Loucy (cell line): ENCODE measurements around the gene VSIG1.

ENCODE experiments used
- H2AFZ ChIP-seq: fragments of 200-600 bp; sonication (generic); 2 replicates; pipeline ENCODE4 v1.6.0; 2016; ENCODE audit warnings: antibody characterized with exemption, mild to moderate bottlenecking, low read length, moderate library complexity
- H3F3A ChIP-seq: fragments of 200-600 bp; 2 replicates; pipeline ENCODE4 v1.6.0; 2016; ENCODE audit warnings: antibody characterized with exemption, low read depth, mild to moderate bottlenecking
- H3K27me3 ChIP-seq: fragments of 200-600 bp; sonication (generic); 2 replicates; pipeline ENCODE4 v1.6.1; 2014; ENCODE audit warnings: low read length, mild to moderate bottlenecking; ENCODE audit not compliant: insufficient read depth, poor library complexity, severe bottlenecking
- H3K36me3 ChIP-seq: fragments of 200-600 bp; sonication (generic); 2 replicates; pipeline ENCODE4 v1.6.1; 2016; ENCODE audit warnings: low read length; ENCODE audit not compliant: insufficient read depth
- H3K4me1 ChIP-seq: fragments of 200-600 bp; sonication (generic); 2 replicates; pipeline ENCODE4 v1.5.1; 2014; ENCODE audit warnings: low read length, mild to moderate bottlenecking; ENCODE audit not compliant: insufficient read depth, poor library complexity, severe bottlenecking
- H3K4me2 ChIP-seq: fragments of 200-600 bp; sonication (generic); 2 replicates; pipeline ENCODE4 v1.6.0; 2014; ENCODE audit warnings: antibody characterized with exemption, low read length, low read depth, mild to moderate bottlenecking; ENCODE audit not compliant: poor library complexity, severe bottlenecking
- H3K4me3 ChIP-seq: fragments of 200-600 bp; sonication (generic); 2 replicates; pipeline ENCODE4 v1.5.1; 2014; ENCODE audit warnings: low read length, mild to moderate bottlenecking, mixed read lengths; ENCODE audit not compliant: poor library complexity, severe bottlenecking
- H3K79me2 ChIP-seq: fragments of 200-600 bp; sonication (generic); 2 replicates; pipeline ENCODE4 v1.6.1; 2014; ENCODE audit warnings: low read length; ENCODE audit not compliant: insufficient read depth
- H3K9ac ChIP-seq: fragments of 200-600 bp; sonication (generic); 2 replicates; pipeline ENCODE4 v1.6.0; 2014; ENCODE audit warnings: mild to moderate bottlenecking, low read depth, low read length, moderate library complexity; ENCODE audit not compliant: poor library complexity, severe bottlenecking
- H3K9me2 ChIP-seq: fragments of 200-600 bp; sonication (generic); replicated peaks from 2 replicates; pipeline ENCODE4 v1.6.1; 2016; ENCODE audit warnings: low read depth, low read length, mixed read lengths
- H3K9me3 ChIP-seq: fragments of 200-600 bp; sonication (generic); 2 replicates; pipeline ENCODE4 v1.6.1; 2014; ENCODE audit warnings: mild to moderate bottlenecking, antibody characterized with exemption, low read length, low read depth; ENCODE audit not compliant: insufficient read depth
- H4K20me1 ChIP-seq: fragments of 200-600 bp; sonication (generic); 2 replicates; pipeline ENCODE4 v1.6.0; 2014; ENCODE audit warnings: antibody characterized with exemption, low read length, mild to moderate bottlenecking; ENCODE audit not compliant: insufficient read depth, poor library complexity, severe bottlenecking
- CTCF ChIP-seq: fragments of 200-600 bp; sonication (generic); conservative IDR thresholded peaks from 2 replicates; pipeline ENCODE4 v1.5.1; 2014; ENCODE audit warnings: mild to moderate bottlenecking, antibody characterized with exemption, low read length
- EZH2phosphoT487 ChIP-seq: fragments of 200-600 bp; IDR thresholded peaks from 2 replicates; pipeline ENCODE4 v1.6.1; 2018; ENCODE audit warnings: antibody characterized with exemption, mild to moderate bottlenecking, moderate library complexity, borderline replicate concordance

The VSIG1 gene

GRCh38 chrX:108122748-108123147, 77.9 kb downstream of the VSIG1 start:
- Histone ChIP-seq H4K20me1 (no peaks in the 10 kb centered on the region), H3K9me2 (no peaks in the 10 kb centered on the region), H3K27me3 (no peaks in the 10 kb centered on the region), H3K4me2 (no peak overlapping the region), H3K4me1 (no peaks in the 10 kb centered on the region), H3K9ac (no peak overlapping the region), H3K36me3 (no peaks in the 10 kb centered on the region), H3K9me3 (no peaks in the 10 kb centered on the region), H3K79me2 (no peaks in the 10 kb centered on the region), H3F3A (no peaks in the 10 kb centered on the region), H3K4me3 (no peak overlapping the region), H2AFZ (no peak overlapping the region)
- TF ChIP-seq CTCF (no peak), EZH2phosphoT487 (no peak)

DNA sequence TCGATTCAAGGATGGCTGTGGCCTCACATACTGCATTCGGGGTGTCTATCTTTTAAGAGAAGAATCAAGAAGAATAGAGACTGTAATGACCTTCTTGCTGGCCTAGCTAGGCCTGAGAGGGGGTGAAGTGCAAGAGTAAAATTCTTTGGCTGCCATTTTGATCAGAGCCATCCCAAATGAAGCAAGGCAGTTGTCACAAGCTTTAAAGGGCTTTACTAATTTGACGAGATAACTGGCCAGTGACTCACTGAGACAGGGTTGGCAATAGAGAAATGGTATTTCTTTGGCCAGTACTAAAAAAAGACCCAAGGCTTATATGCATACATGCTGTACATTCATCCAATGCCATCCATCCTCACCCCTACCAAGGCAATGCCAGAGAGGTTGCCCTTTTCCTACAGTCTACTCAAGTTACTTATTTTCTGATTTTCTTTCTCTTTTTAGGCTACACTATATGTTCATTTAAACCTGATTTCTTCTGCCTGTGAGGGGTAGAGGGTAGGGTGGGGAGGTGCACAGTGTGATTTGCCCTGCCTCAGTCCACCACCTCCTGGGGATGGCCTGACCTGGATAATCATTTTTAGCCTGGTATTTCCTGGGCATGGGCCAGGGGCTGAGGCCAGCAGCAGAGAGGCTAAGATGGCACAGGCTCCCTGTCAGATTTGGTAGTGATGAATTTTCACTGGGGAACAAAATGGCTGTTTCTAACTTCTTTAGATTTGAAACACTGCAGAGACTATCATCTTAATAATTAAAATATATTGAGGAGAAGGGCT, 78.9 kb downstream of the VSIG1 start:
- no peaks in the 10 kb centered on the region for H4K20me1 ChIP-seq
- no peak overlapping the region for H3K4me3 ChIP-seq
- no peaks in the 10 kb centered on the region for H3K4me1 ChIP-seq
- H3K9me3 ChIP-seq, result no peaks in the 10 kb centered on the region
- no peaks in the 10 kb centered on the region for H3K9me2 ChIP-seq
- H3K27me3 ChIP-seq, result no peaks in the 10 kb centered on the region
- H3K36me3 ChIP-seq, result no peaks in the 10 kb centered on the region
- TF ChIP-seq EZH2phosphoT487 (no peak), CTCF (no peak)
- H3K4me2 ChIP-seq, result no peak overlapping the region
- no peaks in the 10 kb centered on the region for H3K79me2 ChIP-seq
- H3K9ac ChIP-seq, result no peak overlapping the region
- no peaks in the 10 kb centered on the region for H3F3A ChIP-seq
- H2AFZ ChIP-seq, result no peak overlapping the region

GRCh38 chrX:108126661-108127060, 81.8 kb downstream of the VSIG1 start:
- TF ChIP-seq CTCF (no peak), EZH2phosphoT487 (no peak)
- H3F3A ChIP-seq, result no peaks in the 10 kb centered on the region
- no peaks in the 10 kb centered on the region for H3K4me1 ChIP-seq
- no peaks in the 10 kb centered on the region for H3K9me3 ChIP-seq
- H2AFZ ChIP-seq, result no peak overlapping the region
- H3K36me3 ChIP-seq, result no peaks in the 10 kb centered on the region
- no peak overlapping the region for H3K4me3 ChIP-seq
- H4K20me1 ChIP-seq, result no peaks in the 10 kb centered on the region
- H3K4me2 ChIP-seq, result no peak overlapping the region
- no peaks in the 10 kb centered on the region for H3K79me2 ChIP-seq
- H3K27me3 ChIP-seq, result no peaks in the 10 kb centered on the region
- H3K9ac ChIP-seq, result no peak overlapping the region
- H3K9me2 ChIP-seq, result no peaks in the 10 kb centered on the region
